Stomach (tissue), 9 donors: Measurements from ENCODE around the gene VPS13D. TPM values are rescaled to one million over a fixed set of nuclear protein-coding genes. Genes with fewer than 3 reads are reported as not detected.
A peak's percentile ranks its signal among the peaks of the same experiment; 100 is the strongest.

Experiments
- DNase-seq, 2 donors: peaks; one replicate each; pipeline versions ENCODE4 v3.0.0 to v3.0.0-alpha.2; 2013 to 2019
- H3K27ac ChIP-seq, 5 donors: fragments of 200-600 bp in 4 of 5; sonication (generic) in 4 of 5; one replicate each; pipeline ENCODE4 v1.5.1; 2013 to 2019; ENCODE audit warnings: mild to moderate bottlenecking in 1 of 5, moderate library complexity in 1 of 5
- H3K27me3 ChIP-seq, 3 donors: fragments of 200-600 bp; sonication (generic); one replicate each; pipeline ENCODE4 v1.5.1; 2017 to 2019; ENCODE audit warnings: mixed run types in 1 of 3
- H3K36me3 ChIP-seq, 4 donors: fragments of 200-600 bp; sonication (generic); 1 replicate in 3 of 4; 2 replicates in 1 of 4; pipeline ENCODE4 v1.5.1; 2016 to 2019
- H3K4me1 ChIP-seq, 4 donors: fragments of 200-600 bp; sonication (generic); one replicate each; pipeline ENCODE4 v1.5.1; 2016 to 2019
- H3K4me3 ChIP-seq, 4 donors: fragments of 200-600 bp; sonication (generic) in 3 of 4; one replicate each; pipeline ENCODE4 v1.5.1; 2016 to 2019; ENCODE audit warnings: mild to moderate bottlenecking in 1 of 4
- H3K9me3 ChIP-seq, 4 donors: fragments of 200-600 bp; sonication (generic); one replicate each; pipeline ENCODE4 v1.5.1; 2016 to 2019
- EP300 ChIP-seq: sonication (generic); formaldehyde crosslinking; IDR thresholded peaks from one replicate; pipeline ENCODE4 v1.6.1; 2017; ENCODE audit warnings: antibody characterized with exemption
- POLR2A ChIP-seq, 4 donors: fragments of 450-650 bp; IDR thresholded peaks; one replicate each; pipeline ENCODE4 v1.6.1; 2016; ENCODE audit warnings: antibody characterized with exemption in 4 of 4, control low read depth in 2 of 4, mild to moderate bottlenecking in 1 of 4, moderate library complexity in 1 of 4
- POLR2AphosphoS5 ChIP-seq, 3 donors: sonication (generic); formaldehyde crosslinking; IDR thresholded peaks; one replicate each; pipeline ENCODE4 v1.6.1; 2016; ENCODE audit warnings: antibody characterized with exemption in 3 of 3
- WGBS, 5 donors: extraction: QIAGEN DNeasy Blood & Tissue Kit in 3 of 5; methylation state at CpG; one replicate each; pipeline versions ENCODE4 v1.1.5 to v1.1.7; 2013 to 2018; 5-methylcytosine and 5-hydroxymethylcytosine counted together
- intact Hi-C: fragments of 100-400 bp; cut with DNase I; formaldehyde crosslinking; loops from one replicate; pipeline ENCODE4 v1.15.1; 2023; ENCODE audit warnings: low total_unique reads
- polyA plus RNA-seq, 3 donors: library from polyadenylated mRNA; stranded (reverse); fragments of 200-250 nt; gene quantifications; one replicate each; pipeline ENCODE4 v1.2.3, GENCODE V29; 2013
- total RNA-seq, 5 donors: library from RNA; depleted of rRNA; stranded (reverse); fragments of >200 nt; gene quantifications; one replicate each; pipeline versions ENCODE4 v1.1.0 to v1.2.3, GENCODE V29; 2014 to 2016
- TF ChIP-seq, protein P1 (sequence below), 7 experiments: fragments of 450-650 bp in 4 of 7; fragments of 200-600 bp in 3 of 7; sonication (generic) in 3 of 7; IDR thresholded peaks; one replicate each; pipeline ENCODE4 v1.5.1; 2016 to 2019; ENCODE audit warnings: antibody characterized with exemption in 7 of 7, control low read depth in 2 of 7, mild to moderate bottlenecking in 1 of 7
- donor health status: healthy with polysubstance abuse.
- donor health status: Bipolar disorder and iron deficiency.
- donor health status: healthy.

The VPS13D gene
- total and polyA plus RNA-seq, 8 donors = 6.7 to 106 (median 66.5) TPM

DNA sequence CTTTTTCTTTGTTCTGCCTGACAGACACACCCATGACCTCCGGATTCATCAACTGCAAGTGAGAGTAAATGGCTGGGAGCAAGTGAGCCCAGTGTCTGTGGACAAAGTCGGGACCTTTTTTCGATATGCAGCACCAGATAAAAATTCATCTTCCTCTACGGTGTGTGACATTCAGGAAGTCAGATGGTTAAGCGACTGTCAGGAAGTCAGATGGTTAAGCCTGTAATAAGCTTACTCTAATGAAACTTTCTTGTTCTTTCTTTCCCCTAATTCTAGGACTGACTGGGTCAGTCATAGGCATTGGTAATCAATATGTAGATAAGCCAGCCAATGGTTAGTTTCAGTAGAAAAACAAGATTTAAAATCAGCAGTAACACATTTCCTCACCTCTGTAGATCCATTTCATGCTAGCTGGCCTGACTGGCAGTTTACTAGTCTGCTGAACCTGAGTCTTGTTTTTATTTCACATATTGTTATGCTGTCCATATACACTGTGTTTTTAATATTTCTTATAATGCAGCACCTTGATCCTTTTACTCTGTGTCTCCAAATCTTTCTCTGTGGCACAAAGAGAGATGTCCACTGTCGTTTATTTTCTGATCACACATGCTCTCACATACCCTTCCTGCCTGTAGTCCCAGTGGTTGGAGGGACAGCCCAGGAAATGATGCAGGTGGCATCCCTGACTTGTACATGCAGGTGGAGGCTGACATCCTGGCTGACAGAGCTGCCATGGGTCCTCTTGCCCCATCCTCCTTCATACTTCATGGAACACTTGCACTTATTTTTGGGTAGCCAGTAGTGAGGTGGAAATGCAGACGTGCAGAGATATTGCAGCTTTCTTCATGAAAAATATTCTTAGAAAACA lies 115.8 kb downstream of the VPS13D start:
- TF ChIP-seq, protein P1, sequence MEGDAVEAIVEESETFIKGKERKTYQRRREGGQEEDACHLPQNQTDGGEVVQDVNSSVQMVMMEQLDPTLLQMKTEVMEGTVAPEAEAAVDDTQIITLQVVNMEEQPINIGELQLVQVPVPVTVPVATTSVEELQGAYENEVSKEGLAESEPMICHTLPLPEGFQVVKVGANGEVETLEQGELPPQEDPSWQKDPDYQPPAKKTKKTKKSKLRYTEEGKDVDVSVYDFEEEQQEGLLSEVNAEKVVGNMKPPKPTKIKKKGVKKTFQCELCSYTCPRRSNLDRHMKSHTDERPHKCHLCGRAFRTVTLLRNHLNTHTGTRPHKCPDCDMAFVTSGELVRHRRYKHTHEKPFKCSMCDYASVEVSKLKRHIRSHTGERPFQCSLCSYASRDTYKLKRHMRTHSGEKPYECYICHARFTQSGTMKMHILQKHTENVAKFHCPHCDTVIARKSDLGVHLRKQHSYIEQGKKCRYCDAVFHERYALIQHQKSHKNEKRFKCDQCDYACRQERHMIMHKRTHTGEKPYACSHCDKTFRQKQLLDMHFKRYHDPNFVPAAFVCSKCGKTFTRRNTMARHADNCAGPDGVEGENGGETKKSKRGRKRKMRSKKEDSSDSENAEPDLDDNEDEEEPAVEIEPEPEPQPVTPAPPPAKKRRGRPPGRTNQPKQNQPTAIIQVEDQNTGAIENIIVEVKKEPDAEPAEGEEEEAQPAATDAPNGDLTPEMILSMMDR (IDR thresholded peaks at IDR 0.05) = no peak
- TF ChIP-seq POLR2AphosphoS5 (IDR thresholded peaks at IDR 0.05) (no peak), EP300 (no peak), POLR2A (IDR thresholded peaks at IDR 0.05) (no peak)
- H3K36me3 ChIP-seq = peaks cover 11 to 83% (median 69%) of the 10 kb centered on the region in 4 donors

DNA sequence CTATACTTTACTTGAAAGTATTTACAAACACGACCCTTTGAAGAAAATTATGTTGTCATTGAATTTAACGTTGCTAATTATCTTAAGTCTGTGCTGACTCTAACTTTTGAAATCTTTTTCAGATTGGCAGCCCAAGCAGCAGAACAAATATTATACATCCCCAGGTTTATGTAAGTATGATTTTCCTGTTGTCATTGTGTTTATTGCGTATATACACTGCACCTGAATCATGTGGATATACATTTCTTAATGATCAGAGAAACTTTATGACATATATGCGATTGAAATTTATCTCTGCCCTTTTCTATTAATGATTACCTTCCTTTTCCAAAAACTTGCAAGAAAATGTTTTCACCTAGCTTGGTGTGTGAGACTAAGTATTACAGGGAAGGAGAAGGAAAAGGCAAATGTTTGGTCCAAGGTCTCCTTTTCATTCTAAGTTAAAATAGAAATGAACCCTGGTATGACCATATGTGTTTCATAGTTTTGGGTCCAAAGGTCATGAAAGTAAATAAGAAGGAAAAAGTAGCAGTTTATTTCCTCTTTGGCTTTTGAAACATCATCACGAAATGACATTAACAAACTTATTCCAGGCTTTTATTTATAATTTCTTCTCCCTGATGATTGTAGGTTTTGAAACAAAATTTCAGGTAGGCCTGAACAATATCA lies 116.8 kb downstream of the VPS13D start:
- peak overlapping the region in 3 of 5 donors; percentile 44 to 66 (median 49) for H3K27ac ChIP-seq
- no peaks in the 10 kb centered on the region for H3K27me3 ChIP-seq
- H3K36me3 ChIP-seq = peaks cover 21 to 89% (median 78%) of the 10 kb centered on the region in 4 donors
- peaks cover 0 to 45% (median 24%) of the 10 kb centered on the region in 4 donors for H3K4me1 ChIP-seq
- WGBS, 5 donors = 35 to 57% (median 50%) methylated on average over 5 of the region's 5 CpGs
- TF ChIP-seq POLR2A (IDR thresholded peaks at IDR 0.05) = no peak
- H3K4me3 ChIP-seq = no peak overlapping the region
- intact Hi-C loops = no loop called here
- peak in 1 of 2 donors; percentile 36 for DNase-seq
- no peaks in the 10 kb centered on the region for H3K9me3 ChIP-seq

More for the DNA sequence above, 115.8 kb downstream of the VPS13D start:
- intact Hi-C loops = no loop called here
- peaks cover 0 to 54% (median 24%) of the 10 kb centered on the region in 4 donors for H3K4me1 ChIP-seq
- peak in 1 of 2 donors; percentile 26 for DNase-seq
- H3K4me3 ChIP-seq = no peak overlapping the region
- H3K27ac ChIP-seq = peak overlapping the region in 4 of 5 donors; percentile 30 to 67 (median 64)
- no peaks in the 10 kb centered on the region for H3K27me3 ChIP-seq
- 63 to 74% (median 69%) methylated on average over 7 of the region's 7 CpGs for WGBS, 5 donors
- no peaks in the 10 kb centered on the region for H3K9me3 ChIP-seq

DNA sequence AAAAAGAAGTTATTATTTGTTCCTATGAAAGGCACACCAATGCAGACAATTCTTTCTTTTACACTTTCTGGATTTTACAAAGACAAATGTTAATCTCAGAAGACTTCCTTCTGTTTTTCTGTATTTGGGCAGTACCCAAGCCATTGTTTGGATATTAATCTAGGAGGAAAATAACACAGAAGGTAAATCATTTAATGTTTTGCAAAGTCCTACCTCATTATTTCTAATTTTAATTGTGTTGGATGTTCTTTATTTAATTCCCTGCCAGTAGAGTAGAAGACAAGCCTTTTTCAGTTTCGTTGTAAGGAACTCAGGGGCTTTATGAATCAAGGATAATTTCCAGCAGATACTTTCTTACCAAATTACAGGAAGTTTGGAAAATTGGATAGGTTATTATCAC lies 118.3 kb downstream of the VPS13D start:
- H3K27me3 ChIP-seq = no peaks in the 10 kb centered on the region
- DNase-seq = no peak
- WGBS, 5 donors = 87 to 91% (median 88%) methylated on average over 1 of the region's 1 CpG
- H3K4me1 ChIP-seq = peaks cover 0 to 37% (median 19%) of the 10 kb centered on the region in 4 donors
- no peak overlapping the region for H3K4me3 ChIP-seq
- intact Hi-C loops = no loop called here
- H3K27ac ChIP-seq = no peak overlapping the region
- TF ChIP-seq POLR2AphosphoS5 (IDR thresholded peaks at IDR 0.05) (no peak), EP300 (no peak)
- no peaks in the 10 kb centered on the region for H3K9me3 ChIP-seq
- H3K36me3 ChIP-seq = peaks cover 22 to 87% (median 72%) of the 10 kb centered on the region in 4 donors

DNA sequence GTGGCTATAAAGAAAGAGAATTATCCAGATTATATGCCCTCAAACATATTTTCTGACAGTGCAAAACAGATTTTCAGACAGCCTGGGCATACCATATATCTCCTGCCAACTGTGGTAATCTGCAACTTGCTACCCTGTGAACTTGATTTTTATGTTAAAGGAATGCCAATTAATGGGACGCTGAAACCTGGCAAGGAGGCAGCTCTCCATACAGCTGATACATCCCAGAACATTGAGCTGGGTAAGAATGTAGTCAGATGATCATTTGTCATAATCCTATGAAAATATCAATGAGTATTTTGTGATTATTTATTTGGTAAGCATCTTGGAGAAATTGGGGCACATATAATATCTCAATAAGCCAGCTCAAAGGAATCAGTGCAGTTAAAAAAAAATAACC lies 124.2 kb downstream of the VPS13D start:
- Histone ChIP-seq H3K4me3 (no peak overlapping the region), H3K4me1 (peaks cover 0 to 20% (median 16%) of the 10 kb centered on the region in 4 donors), H3K36me3 (peaks cover 27 to 93% (median 86%) of the 10 kb centered on the region in 4 donors), H3K27me3 (no peaks in the 10 kb centered on the region), H3K27ac (no peak overlapping the region), H3K9me3 (no peaks in the 10 kb centered on the region)
- intact Hi-C loops = no loop called here
- 58 to 81% (median 70%) methylated on average over 1 of the region's 1 CpG for WGBS, 5 donors
- TF ChIP-seq EP300 (no peak), POLR2AphosphoS5 (IDR thresholded peaks at IDR 0.05) (no peak), POLR2A (IDR thresholded peaks at IDR 0.05) (no peak)
- TF ChIP-seq, protein P1 (IDR thresholded peaks at IDR 0.05) = no peak
- no peak for DNase-seq
